ENCODE data around the gene DNAJA3. TPM values are rescaled to one million over a fixed set of nuclear protein-coding genes. Genes with fewer than 3 reads are reported as not detected.

Gene DNAJA3
- total RNA-seq, 1 experiment from 2014 or later: 56.2 TPM

GRCh38 chr16:4455951-4456350, 30.3 kb downstream of the DNAJA3 start:
- Histone ChIP-seq H2BK15ac (ENCODE audit: low read depth, low read length) (no peak overlapping the region), H2AK5ac (ENCODE audit: insufficient read length, low read length) (no peak overlapping the region), H3K27me3 (ENCODE audit: insufficient read depth, low read length) (no peaks in the 10 kb centered on the region), H2BK20ac (ENCODE audit: low read depth, low read length, poor library complexity, severe bottlenecking) (no peak overlapping the region), H3K23me2 (ENCODE audit: insufficient read length, low read depth, low read length, poor library complexity, severe bottlenecking) (no peaks in the 10 kb centered on the region), H2BK12ac (ENCODE audit: insufficient read length, low read depth, low read length) (no peak overlapping the region), H3K9me3 (ENCODE audit: control insufficient read depth, low read depth, low read length) (no peaks in the 10 kb centered on the region), H3K4me2 (ENCODE audit: insufficient read depth, insufficient read length, low read length) (no peak overlapping the region), H3K4ac (ENCODE audit: low read depth, low read length) (no peak overlapping the region), H4K8ac (replicated peaks; ENCODE audit: insufficient read length, low read depth, low read length) (no peak overlapping the region), H4K5ac (ENCODE audit: insufficient read length, low read depth, low read length) (no peak overlapping the region), H3K9ac (ENCODE audit: extremely low read depth, insufficient read length, low read length) (no peak overlapping the region), H4K91ac (ENCODE audit: insufficient read length, low read depth, low read length) (no peak overlapping the region), H3K27ac (ENCODE audit: insufficient read length, low read depth, low read length) (no peak overlapping the region), H3T11ph (ENCODE audit: low read length) (no peak overlapping the region), H2BK120ac (ENCODE audit: low read depth, low read length, poor library complexity, severe bottlenecking) (no peak overlapping the region), H3K4me1 (ENCODE audit: insufficient read depth, low read length) (no peaks in the 10 kb centered on the region), H3K56ac (ENCODE audit: insufficient read length, low read depth, low read length) (no peak overlapping the region), H3K14ac (ENCODE audit: insufficient read depth, low read length) (no peak overlapping the region), H3K18ac (ENCODE audit: insufficient read length, low read depth, low read length) (no peak overlapping the region), H2AFZ (ENCODE audit: low read length) (no peak overlapping the region), H4K20me1 (ENCODE audit: control insufficient read depth, insufficient read depth, insufficient read length) (no peaks in the 10 kb centered on the region), H3K79me2 (ENCODE audit: insufficient read depth, low read length) (no peaks in the 10 kb centered on the region), H3K23ac (ENCODE audit: insufficient read length, low read depth, low read length) (no peak overlapping the region), H2BK5ac (ENCODE audit: insufficient read length, low read length) (no peak overlapping the region), H3K79me1 (ENCODE audit: insufficient read depth, low read depth, low read length, poor library complexity, severe bottlenecking) (no peaks in the 10 kb centered on the region)
- H3K27me3 Mint-ChIP-seq (ENCODE audit: low read depth): no peaks in the 10 kb centered on the region; the same call in 1 of the 2 replicates
- H3K27ac Mint-ChIP-seq: no peak overlapping the region; a peak in 2 of 7 replicates
- no peak overlapping the region; a peak in 1 of 5 replicates for H3K4me3 Mint-ChIP-seq
- peaks cover 7 to 11% of the 10 kb centered on the region in 2 experiments for H3K4me1 Mint-ChIP-seq
- H3K9me3 Mint-ChIP-seq: no peaks in the 10 kb centered on the region
- WGBS (ENCODE audit: extremely low coverage, insufficient read length, low lambda C conversion rate): no CpG with 5 or more reads among the region's 10 CpGs
- DNase-seq: no peak
- TF ChIP-seq, protein P1, sequence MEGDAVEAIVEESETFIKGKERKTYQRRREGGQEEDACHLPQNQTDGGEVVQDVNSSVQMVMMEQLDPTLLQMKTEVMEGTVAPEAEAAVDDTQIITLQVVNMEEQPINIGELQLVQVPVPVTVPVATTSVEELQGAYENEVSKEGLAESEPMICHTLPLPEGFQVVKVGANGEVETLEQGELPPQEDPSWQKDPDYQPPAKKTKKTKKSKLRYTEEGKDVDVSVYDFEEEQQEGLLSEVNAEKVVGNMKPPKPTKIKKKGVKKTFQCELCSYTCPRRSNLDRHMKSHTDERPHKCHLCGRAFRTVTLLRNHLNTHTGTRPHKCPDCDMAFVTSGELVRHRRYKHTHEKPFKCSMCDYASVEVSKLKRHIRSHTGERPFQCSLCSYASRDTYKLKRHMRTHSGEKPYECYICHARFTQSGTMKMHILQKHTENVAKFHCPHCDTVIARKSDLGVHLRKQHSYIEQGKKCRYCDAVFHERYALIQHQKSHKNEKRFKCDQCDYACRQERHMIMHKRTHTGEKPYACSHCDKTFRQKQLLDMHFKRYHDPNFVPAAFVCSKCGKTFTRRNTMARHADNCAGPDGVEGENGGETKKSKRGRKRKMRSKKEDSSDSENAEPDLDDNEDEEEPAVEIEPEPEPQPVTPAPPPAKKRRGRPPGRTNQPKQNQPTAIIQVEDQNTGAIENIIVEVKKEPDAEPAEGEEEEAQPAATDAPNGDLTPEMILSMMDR (conservative IDR thresholded peaks at IDR 0.05): no peak
- peaks cover 14 to 58% (median 44%) of the 10 kb centered on the region in 3 experiments; a peak in 6 of 7 replicates for H3K36me3 Mint-ChIP-seq (ENCODE audit: insufficient read depth in 1 of 3, low read depth in 3 of 3)

All from H9 (cell line).